Calu3 (cell line): ENCODE data around the gene WNK2. TPM values are rescaled to one million over a fixed set of nuclear protein-coding genes. Genes with fewer than 3 reads are reported as not detected.

Experiments used
- BruUV-seq: library from RNA; stranded (reverse); fragments of 400-500 nt; replicated peaks from 2 replicates; lab custom pipeline; 2021; lab: Mats Ljungman, UMichigan
- CTCF ChIA-PET: fragments of 300-600 bp; sonication (Branson Sonifier 250); formaldehyde crosslinking; loops from one replicate; lab custom pipeline; 2022; ENCODE audit warnings: antibody characterized with exemption; lab: Charles Lee
- DNase-seq: peaks from one replicate; pipeline ENCODE4 v3.0.0; 2022
- H3K27ac Mint-ChIP-seq: one replicate; pipeline ENCODE4 v1.8.0; 2022; ENCODE audit warnings: mixed read lengths; ENCODE audit not compliant: unreplicated experiment
- H3K27me3 Mint-ChIP-seq: one replicate; pipeline ENCODE4 v1.8.0; 2022; ENCODE audit warnings: mixed read lengths; ENCODE audit not compliant: unreplicated experiment
- H3K36me3 Mint-ChIP-seq: one replicate; pipeline ENCODE4 v1.8.0; 2022; ENCODE audit warnings: mild to moderate bottlenecking, moderate library complexity, mixed read lengths; ENCODE audit not compliant: insufficient read depth, unreplicated experiment
- H3K4me1 Mint-ChIP-seq: one replicate; pipeline ENCODE4 v1.8.0; 2022; ENCODE audit warnings: mild to moderate bottlenecking, low read depth, mixed read lengths; ENCODE audit not compliant: unreplicated experiment
- H3K4me3 Mint-ChIP-seq: one replicate; pipeline ENCODE4 v1.8.0; 2022; ENCODE audit warnings: mild to moderate bottlenecking, low read depth, moderate library complexity, mixed read lengths; ENCODE audit not compliant: unreplicated experiment
- H3K9me3 Mint-ChIP-seq: one replicate; pipeline ENCODE4 v1.8.0; 2022; ENCODE audit warnings: low read depth, mixed read lengths; ENCODE audit not compliant: unreplicated experiment
- intact Hi-C: fragments of 100-400 bp; cut with micrococcal nuclease; formaldehyde crosslinking; loops from one replicate; pipeline ENCODE4 v1.10.0; 2022; ENCODE audit not compliant: unreplicated experiment
- total RNA-seq: library from RNA; stranded (reverse); gene quantifications from 2 replicates; pipeline ENCODE4 v1.2.3, GENCODE V29; 2022
- TF ChIP-seq, protein P1 (sequence below): fragments of 200-600 bp; IDR thresholded peaks from one replicate; pipeline ENCODE4 v1.8.0; 2022; ENCODE audit warnings: antibody characterized with exemption; ENCODE audit not compliant: unreplicated experiment

WNK2 gene
- total RNA-seq, 1 experiment from 2014 or later = 85.7 TPM

DNA sequence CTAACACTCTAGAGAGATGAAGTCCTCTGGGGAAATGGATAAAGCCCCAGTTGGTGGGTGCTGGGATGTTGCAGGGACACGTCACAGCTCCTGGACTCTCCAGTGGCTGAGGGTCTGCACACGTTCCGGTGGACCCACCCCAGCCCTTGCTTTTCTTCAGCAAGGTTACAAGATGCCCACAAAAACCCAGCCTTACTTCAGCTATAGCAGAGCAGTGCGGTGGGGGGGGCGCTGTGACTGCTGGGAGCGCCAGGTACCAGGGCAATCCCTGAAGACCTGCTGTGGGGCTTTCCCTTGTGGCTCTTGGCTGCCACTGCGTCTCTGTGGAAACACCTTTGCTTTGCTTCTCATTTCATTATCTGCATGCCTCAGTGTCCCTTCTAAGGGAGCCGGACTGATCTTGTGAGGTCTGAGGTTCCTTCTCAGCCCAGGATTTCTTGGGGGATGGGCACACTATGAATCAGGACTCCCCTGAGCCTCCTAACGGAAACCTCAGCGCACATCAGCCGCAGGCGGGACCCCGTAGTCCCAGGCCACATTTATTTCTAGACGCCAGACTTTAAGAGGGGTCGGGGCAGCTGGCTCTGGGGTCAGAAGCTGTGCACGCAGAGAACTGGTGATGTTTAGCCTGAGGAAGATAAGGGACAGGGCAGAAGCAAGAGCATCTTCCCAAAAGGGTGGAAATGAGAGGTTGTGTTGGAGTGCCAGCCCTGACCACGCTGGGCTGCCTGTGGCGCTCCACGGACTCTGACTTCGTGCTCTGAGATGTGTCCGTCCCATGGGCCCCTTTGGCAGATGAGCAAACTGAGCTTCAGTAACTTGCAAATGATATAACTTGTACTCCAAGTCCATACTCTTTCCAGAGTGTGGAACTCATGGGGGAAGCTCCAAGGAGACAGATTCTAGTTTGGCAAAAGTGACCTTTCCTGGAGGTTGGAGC, 106.8 kb downstream of the WNK2 start:
- DNase-seq = no peak
- Mint-ChIP-seq H3K27ac (no peak overlapping the region), H3K4me1 (peaks cover 30% of the 10 kb centered on the region), H3K9me3 (no peaks in the 10 kb centered on the region), H3K4me3 (no peak overlapping the region), H3K36me3 (peaks cover 37% of the 10 kb centered on the region), H3K27me3 (no peaks in the 10 kb centered on the region)
- TF ChIP-seq, protein P1, sequence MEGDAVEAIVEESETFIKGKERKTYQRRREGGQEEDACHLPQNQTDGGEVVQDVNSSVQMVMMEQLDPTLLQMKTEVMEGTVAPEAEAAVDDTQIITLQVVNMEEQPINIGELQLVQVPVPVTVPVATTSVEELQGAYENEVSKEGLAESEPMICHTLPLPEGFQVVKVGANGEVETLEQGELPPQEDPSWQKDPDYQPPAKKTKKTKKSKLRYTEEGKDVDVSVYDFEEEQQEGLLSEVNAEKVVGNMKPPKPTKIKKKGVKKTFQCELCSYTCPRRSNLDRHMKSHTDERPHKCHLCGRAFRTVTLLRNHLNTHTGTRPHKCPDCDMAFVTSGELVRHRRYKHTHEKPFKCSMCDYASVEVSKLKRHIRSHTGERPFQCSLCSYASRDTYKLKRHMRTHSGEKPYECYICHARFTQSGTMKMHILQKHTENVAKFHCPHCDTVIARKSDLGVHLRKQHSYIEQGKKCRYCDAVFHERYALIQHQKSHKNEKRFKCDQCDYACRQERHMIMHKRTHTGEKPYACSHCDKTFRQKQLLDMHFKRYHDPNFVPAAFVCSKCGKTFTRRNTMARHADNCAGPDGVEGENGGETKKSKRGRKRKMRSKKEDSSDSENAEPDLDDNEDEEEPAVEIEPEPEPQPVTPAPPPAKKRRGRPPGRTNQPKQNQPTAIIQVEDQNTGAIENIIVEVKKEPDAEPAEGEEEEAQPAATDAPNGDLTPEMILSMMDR = no peak
- intact Hi-C loops = no loop called here
- no TSS peak for BruUV-seq
- CTCF ChIA-PET = no interaction called here

DNA sequence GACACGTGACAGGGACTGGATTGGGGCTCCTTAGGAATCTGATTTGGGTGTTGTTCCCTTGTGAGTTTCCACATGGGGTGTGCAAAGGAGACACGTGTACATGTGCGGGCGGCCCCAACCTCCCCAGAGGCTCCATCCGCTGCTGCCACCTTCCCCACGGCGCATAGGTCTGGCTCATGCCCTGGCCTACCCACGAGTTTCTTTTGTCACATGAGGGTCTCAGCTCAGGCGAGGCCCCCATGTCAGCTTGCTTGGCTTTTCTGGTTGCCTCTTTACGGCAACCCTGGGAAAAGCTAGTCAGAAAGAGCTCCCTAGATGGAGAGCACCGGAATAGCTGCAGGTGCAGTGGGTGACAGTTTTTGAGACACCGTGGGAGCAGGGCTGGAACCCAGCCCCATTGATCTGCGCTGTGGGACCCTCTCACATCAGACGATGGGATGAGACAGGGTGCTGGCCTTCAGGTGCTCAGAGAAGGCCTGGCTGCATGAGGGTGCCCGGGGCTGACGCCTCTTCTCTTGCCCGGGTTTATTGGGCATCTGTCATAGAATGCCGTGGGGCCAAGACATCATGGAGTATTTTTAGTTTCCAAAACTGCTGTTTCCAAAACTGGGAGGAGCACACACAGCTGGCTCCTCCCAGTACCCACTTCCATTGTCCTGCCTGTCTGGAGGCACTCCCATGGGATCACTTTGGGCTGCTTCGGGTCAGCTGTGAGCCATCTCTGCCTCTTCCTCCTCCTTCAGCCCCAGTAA, 107.8 kb downstream of the WNK2 start:
- H3K4me3 Mint-ChIP-seq = no peak overlapping the region
- CTCF ChIA-PET = no interaction called here
- peaks cover 30% of the 10 kb centered on the region for H3K4me1 Mint-ChIP-seq
- no peak overlapping the region for H3K27ac Mint-ChIP-seq
- no peaks in the 10 kb centered on the region for H3K9me3 Mint-ChIP-seq
- no TSS peak for BruUV-seq
- peaks cover 37% of the 10 kb centered on the region for H3K36me3 Mint-ChIP-seq
- H3K27me3 Mint-ChIP-seq = no peaks in the 10 kb centered on the region
- TF ChIP-seq, protein P1 = no peak
- intact Hi-C loops = no loop called here
- DNase-seq = no peak

DNA sequence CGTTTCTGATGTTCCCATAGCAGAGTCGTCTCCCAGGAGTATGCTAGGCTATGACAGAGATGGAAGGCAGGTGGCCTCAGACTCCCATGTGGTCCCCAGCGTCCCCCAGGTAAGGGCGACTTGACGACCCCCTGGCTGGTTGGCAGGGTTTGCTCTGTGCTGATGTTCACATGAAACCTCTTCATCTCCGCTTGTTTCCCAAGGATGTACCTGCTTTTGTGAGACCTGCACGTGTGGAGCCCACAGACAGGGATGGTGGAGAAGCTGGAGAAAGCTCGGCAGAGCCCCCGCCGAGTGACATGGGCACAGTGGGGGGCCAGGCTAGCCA, 108.3 kb downstream of the WNK2 start:
- DNase-seq = no peak
- Mint-ChIP-seq H3K9me3 (no peaks in the 10 kb centered on the region), H3K36me3 (peaks cover 35% of the 10 kb centered on the region), H3K27me3 (no peaks in the 10 kb centered on the region), H3K4me3 (no peak overlapping the region), H3K4me1 (peaks cover 30% of the 10 kb centered on the region), H3K27ac (no peak overlapping the region)
- TF ChIP-seq, protein P1 = no peak
- intact Hi-C loops = no loop called here
- CTCF ChIA-PET = no interaction called here
- BruUV-seq = no TSS peak

DNA sequence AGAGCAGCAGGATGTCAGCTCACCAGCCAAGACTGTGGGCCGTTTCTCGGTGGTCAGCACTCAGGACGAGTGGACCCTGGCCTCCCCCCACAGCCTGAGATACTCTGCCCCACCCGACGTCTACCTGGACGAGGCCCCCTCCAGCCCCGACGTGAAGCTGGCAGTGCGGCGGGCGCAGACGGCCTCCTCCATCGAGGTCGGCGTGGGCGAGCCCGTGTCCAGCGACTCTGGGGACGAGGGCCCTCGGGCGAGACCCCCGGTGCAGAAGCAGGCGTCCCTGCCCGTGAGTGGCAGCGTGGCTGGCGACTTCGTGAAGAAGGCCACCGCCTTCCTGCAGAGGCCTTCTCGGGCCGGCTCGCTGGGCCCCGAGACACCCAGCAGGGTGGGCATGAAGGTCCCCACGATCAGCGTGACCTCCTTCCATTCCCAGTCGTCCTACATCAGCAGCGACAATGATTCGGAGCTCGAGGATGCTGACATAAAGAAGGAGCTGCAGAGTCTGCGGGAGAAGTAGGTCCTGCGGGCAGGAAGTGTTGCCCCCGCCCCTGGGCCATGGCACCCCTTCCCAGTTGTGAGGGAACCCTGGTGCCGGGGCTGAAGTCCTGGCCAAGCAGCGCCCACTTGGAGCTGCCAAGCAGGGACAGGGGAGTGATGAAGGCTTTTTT, 108.9 kb downstream of the WNK2 start:
- DNase-seq = no peak
- no TSS peak for BruUV-seq
- TF ChIP-seq, protein P1 = no peak
- Mint-ChIP-seq H3K4me3 (no peak overlapping the region), H3K9me3 (no peaks in the 10 kb centered on the region), H3K27ac (no peak overlapping the region), H3K27me3 (no peaks in the 10 kb centered on the region), H3K36me3 (peaks cover 32% of the 10 kb centered on the region), H3K4me1 (peaks cover 30% of the 10 kb centered on the region)
- intact Hi-C loops = no loop called here
- CTCF ChIA-PET = no interaction called here
